MCF 10A (cell line): Measurements from ENCODE around the gene PGLYRP1. TPM values are rescaled to one million over a fixed set of nuclear protein-coding genes. Genes with fewer than 3 reads are reported as not detected.
A peak's percentile ranks its signal among the peaks of the same experiment; 100 is the strongest.

Experiments
- BruUV-seq: library from RNA; stranded (reverse); fragments of 400-500 nt; replicated peaks from 2 replicates; lab custom pipeline; 2021; lab: Mats Ljungman, UMichigan
- CTCF ChIA-PET: fragments of 300-600 bp; sonication (Branson Sonifier 250); formaldehyde crosslinking; extraction: SDS; loops from one replicate; lab custom pipeline; 2021; ENCODE audit warnings: antibody characterized with exemption, inconsistent platforms; lab: Yijun Ruan, JAX
- POLR2A ChIA-PET: fragments of 300-600, 350-650 bp; sonication (Branson Sonifier 250); formaldehyde crosslinking; extraction: SDS; loops from one replicate; lab custom pipeline; 2020; ENCODE audit warnings: antibody characterized with exemption, inconsistent platforms; lab: Yijun Ruan, JAX
- DNase-seq: peaks from one replicate; pipeline ENCODE4 v3.0.0-alpha.2; 2018; ENCODE audit not compliant: unreplicated experiment
- H3K27ac Mint-ChIP-seq: one replicate; pipeline ENCODE4 v1.8.0; 2022; ENCODE audit warnings: mild to moderate bottlenecking, low read depth, mixed read lengths; ENCODE audit not compliant: unreplicated experiment
- H3K27me3 Mint-ChIP-seq: one replicate; pipeline ENCODE4 v1.8.0; 2022; ENCODE audit warnings: mixed read lengths; ENCODE audit not compliant: insufficient read depth, unreplicated experiment
- H3K36me3 Mint-ChIP-seq: one replicate; pipeline ENCODE4 v1.8.0; 2022; ENCODE audit warnings: mild to moderate bottlenecking, moderate library complexity, mixed read lengths; ENCODE audit not compliant: insufficient read depth, unreplicated experiment
- H3K4me1 Mint-ChIP-seq: one replicate; pipeline ENCODE4 v1.8.0; 2022; ENCODE audit warnings: mixed read lengths; ENCODE audit not compliant: insufficient read depth, unreplicated experiment
- H3K4me3 Mint-ChIP-seq: one replicate; pipeline ENCODE4 v1.8.0; 2022; ENCODE audit warnings: mild to moderate bottlenecking, moderate library complexity, mixed read lengths; ENCODE audit not compliant: unreplicated experiment
- H3K9me3 Mint-ChIP-seq: one replicate; pipeline ENCODE4 v1.8.0; 2022; ENCODE audit warnings: mixed read lengths; ENCODE audit not compliant: unreplicated experiment
- CTCF ChIP-seq: fragments of 200-600 bp; IDR thresholded peaks from one replicate; pipeline ENCODE4 v1.8.0; 2022; ENCODE audit warnings: antibody characterized with exemption, mild to moderate bottlenecking; ENCODE audit not compliant: unreplicated experiment
- intact Hi-C: fragments of 100-400 bp; cut with micrococcal nuclease; formaldehyde crosslinking; loops from 2 replicates; pipeline ENCODE4 v1.14.1; 2022
- microRNA-seq: library from miRNA; unstranded; fragments of <30 nt; microRNA quantifications from one replicate; pipeline ENCODE4 v1.2.0, GENCODE V29; 2022
- total RNA-seq: library from RNA; stranded (reverse); gene quantifications from 2 replicates; pipeline ENCODE4 v1.2.3, GENCODE V29; 2022

PGLYRP1 gene
- total RNA-seq, 1 experiment from 2014 or later: not detected

- BruUV-seq: no TSS peak
- Mint-ChIP-seq H3K4me3 (no peak overlapping the region), H3K36me3 (no peaks in the 10 kb centered on the region), H3K27ac (no peak overlapping the region), H3K9me3 (no peaks in the 10 kb centered on the region), H3K27me3 (peaks cover 55% of the 10 kb centered on the region), H3K4me1 (peaks cover 11% of the 10 kb centered on the region)
- intact Hi-C loops: no loop called here
- ChIA-PET POLR2A (no interaction called here), CTCF (no interaction called here)
- DNase-seq: no peak
- no peak for TF ChIP-seq CTCF
These were observed 50.5 kb downstream of the PGLYRP1 start for GRCh38 chr19:45972081-45972946.

GRCh38 chr19:45971260-45971902 lies 51.5 kb downstream of the PGLYRP1 start:
- Mint-ChIP-seq H3K27me3 (peaks cover 63% of the 10 kb centered on the region), H3K4me1 (peaks cover 11% of the 10 kb centered on the region), H3K4me3 (no peak overlapping the region), H3K27ac (no peak overlapping the region), H3K36me3 (no peaks in the 10 kb centered on the region), H3K9me3 (no peaks in the 10 kb centered on the region)
- POLR2A ChIA-PET: interaction anchor here (0.7 kb wide), 1 partner anchor 24 kb away, joined by 4 read pairs; the partner anchor contains the start of gene CCDC61
- intact Hi-C loops: no loop called here
- CTCF ChIA-PET: interaction anchor here (0.6 kb wide), 1 partner anchor 42 kb away, joined by 3 read pairs; no protein-coding TSS in a partner anchor
- no peak for DNase-seq
- no peak for TF ChIP-seq CTCF
- no TSS peak for BruUV-seq

- Mint-ChIP-seq H3K4me1 (peaks cover 11% of the 10 kb centered on the region), H3K27ac (no peak overlapping the region), H3K4me3 (no peak overlapping the region), H3K27me3 (peaks cover 80% of the 10 kb centered on the region), H3K36me3 (no peaks in the 10 kb centered on the region), H3K9me3 (no peaks in the 10 kb centered on the region)
- BruUV-seq: no TSS peak
- intact Hi-C loops: no loop called here
- no peak for DNase-seq
- ChIA-PET POLR2A (interaction anchor here (2.3 kb wide), 1 partner anchor 25 kb away, joined by 10 read pairs; the partner anchor contains the start of gene CCDC61), CTCF (interaction anchor here (0.8 kb wide), 1 partner anchor 40 kb away, joined by 3 read pairs; no protein-coding TSS in a partner anchor)
- TF ChIP-seq CTCF: no peak
These were observed 53.2 kb downstream of the PGLYRP1 start for GRCh38 chr19:45969676-45970075.

Small RNA genes within 50 kb of the gene (microRNA-seq; reads per million reads assigned to microRNA genes)
- 354 reads per million, percentile 81 among the genes with 10 or more reads in this experiment for gene MIR769

Other genes with a start within 250 kb of the PGLYRP1 start
- 40.5 and 52.4 TPM in 2 replicates for gene DMPK, start 240.6 kb downstream of the PGLYRP1 start, total RNA-seq
- gene DMWD, start 230.2 kb downstream of the PGLYRP1 start, total RNA-seq: 57.5 and 71.6 TPM in 2 replicates
- gene RSPH6A, start 207.7 kb downstream of the PGLYRP1 start, total RNA-seq: 0.21 and 0.29 TPM in 2 replicates
- 77.4 and 86.2 TPM in 2 replicates for gene SYMPK, start 159.9 kb downstream of the PGLYRP1 start, total RNA-seq
- not detected in 2 replicates for gene FOXA3, start 158.7 kb downstream of the PGLYRP1 start, total RNA-seq
- 14.7 and 18.1 TPM in 2 replicates for gene IRF2BP1, start 136.9 kb downstream of the PGLYRP1 start, total RNA-seq
- gene MYPOP, start 120.4 kb downstream of the PGLYRP1 start, total RNA-seq: 5.5 and 7.0 TPM in 2 replicates
- gene NANOS2, start 108.3 kb downstream of the PGLYRP1 start, total RNA-seq: not detected in 2 replicates
- gene NOVA2, start 49.2 kb downstream of the PGLYRP1 start, total RNA-seq: not detected in 2 replicates
- 17.5 and 18.9 TPM in 2 replicates for gene CCDC61, start 27.6 kb downstream of the PGLYRP1 start, total RNA-seq
- 0.54 TPM in 1 of 2 replicates, not detected in the other for gene IGFL4, start 17.9 kb upstream of the PGLYRP1 start, total RNA-seq
- not detected in 2 replicates for gene IGFL3, start 101.6 kb upstream of the PGLYRP1 start, total RNA-seq
- gene IGFL2, start 125.2 kb upstream of the PGLYRP1 start, total RNA-seq: 1.3 TPM in 1 of 2 replicates, not detected in the other
- gene IGFL1, start 206.7 kb upstream of the PGLYRP1 start, total RNA-seq: not detected in 2 replicates